ENCODE results near the gene OASL.

- TF ChIP-seq, protein P1, sequence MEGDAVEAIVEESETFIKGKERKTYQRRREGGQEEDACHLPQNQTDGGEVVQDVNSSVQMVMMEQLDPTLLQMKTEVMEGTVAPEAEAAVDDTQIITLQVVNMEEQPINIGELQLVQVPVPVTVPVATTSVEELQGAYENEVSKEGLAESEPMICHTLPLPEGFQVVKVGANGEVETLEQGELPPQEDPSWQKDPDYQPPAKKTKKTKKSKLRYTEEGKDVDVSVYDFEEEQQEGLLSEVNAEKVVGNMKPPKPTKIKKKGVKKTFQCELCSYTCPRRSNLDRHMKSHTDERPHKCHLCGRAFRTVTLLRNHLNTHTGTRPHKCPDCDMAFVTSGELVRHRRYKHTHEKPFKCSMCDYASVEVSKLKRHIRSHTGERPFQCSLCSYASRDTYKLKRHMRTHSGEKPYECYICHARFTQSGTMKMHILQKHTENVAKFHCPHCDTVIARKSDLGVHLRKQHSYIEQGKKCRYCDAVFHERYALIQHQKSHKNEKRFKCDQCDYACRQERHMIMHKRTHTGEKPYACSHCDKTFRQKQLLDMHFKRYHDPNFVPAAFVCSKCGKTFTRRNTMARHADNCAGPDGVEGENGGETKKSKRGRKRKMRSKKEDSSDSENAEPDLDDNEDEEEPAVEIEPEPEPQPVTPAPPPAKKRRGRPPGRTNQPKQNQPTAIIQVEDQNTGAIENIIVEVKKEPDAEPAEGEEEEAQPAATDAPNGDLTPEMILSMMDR (IDR thresholded peaks at IDR 0.05; ENCODE audit: insufficient read depth, low read length) = no peak
- no peak for TF ChIP-seq POLR2AphosphoS5 (IDR thresholded peaks at IDR 0.05; ENCODE audit: low read depth)
These were observed 46.7 kb upstream of the OASL start for GRCh38 chr12:121085506-121086353.
